K562 (cell line): ENCODE measurements around the gene MED15. TPM values are rescaled to one million over a fixed set of nuclear protein-coding genes. Genes with fewer than 3 reads are reported as not detected.
A peak's percentile ranks its signal among the peaks of the same experiment; 100 is the strongest.

Source experiments
- ATAC-seq: fragments of 200-7000 bp; cut with Tn5 transposase; 3 replicates; pipeline ENCODE4 v1.9.1; 2020; ENCODE audit warnings: moderate library complexity
- BruUV-seq: library from RNA; stranded (reverse); fragments of 400-500 nt; replicated peaks from 2 replicates; lab custom pipeline; 2021; lab: Mats Ljungman, UMichigan
- CTCF ChIA-PET: fragments of 300-600 bp; formaldehyde crosslinking; extraction: SDS; loops from one replicate; lab custom pipeline; 2021; ENCODE audit warnings: low intra/inter-chr PET ratio; lab: Yijun Ruan, JAX
- POLR2A ChIA-PET: fragments of 300-600, 350-650 bp; sonication (Branson Sonifier 250); formaldehyde crosslinking; extraction: SDS; loops from one replicate; lab custom pipeline; 2021; ENCODE audit warnings: antibody characterized with exemption, inconsistent platforms; lab: Yijun Ruan, JAX
- DNase-seq, 4 experiments: peaks; one replicate each; pipeline versions ENCODE4 v3.0.0 to v3.0.0-alpha.2; 2011 to 2018; ENCODE audit warnings: low spot score in 3 of 4, mixed read lengths in 3 of 4; ENCODE audit errors: extremely low read depth in 1 of 4
- FAIRE-seq: peaks from 2 replicates; lab custom pipeline; 2011; peaks lifted over from hg19 to GRCh38; lab: Jason Lieb, UNC
- H2AFZ ChIP-seq: 2 replicates; pipeline ENCODE4 v1.6.0; 2011; ENCODE audit warnings: low read depth, low read length, control low read depth, inconsistent platforms
- H3K27ac ChIP-seq: fragments of 200-600 bp; 3 replicates; pipeline ENCODE4 v1.8.0; 2011; ENCODE audit warnings: low read depth, mild to moderate bottlenecking, control low read depth, inconsistent platforms, low read length, moderate library complexity, mixed read lengths; ENCODE audit errors: extremely low read depth
- H3K27me3 ChIP-seq, 2 experiments: fragments of 300-600 bp in 1 of 2; 2 replicates in 1 of 2; 3 replicates in 1 of 2; pipeline versions ENCODE4 v1.6.0 to v1.8.0; 2011; ENCODE audit warnings: inconsistent platforms in 2 of 2, low read length in 2 of 2, mild to moderate bottlenecking in 1 of 2, mixed read lengths in 1 of 2, moderate library complexity in 1 of 2; ENCODE audit not compliant: control insufficient read depth in 2 of 2, insufficient read depth in 2 of 2
- H3K36me3 ChIP-seq: fragments of 300-600 bp; 3 replicates; pipeline ENCODE4 v1.8.0; 2011; ENCODE audit warnings: mild to moderate bottlenecking, low read length, inconsistent platforms; ENCODE audit not compliant: control insufficient read depth, insufficient read depth
- H3K4me1 ChIP-seq, 2 experiments: fragments of 200-600 bp in 1 of 2; replicated peaks in 1 of 2; 2 replicates in 1 of 2; 3 replicates in 1 of 2; pipeline versions ENCODE4 v1.5.1 to v1.8.0; 2011; ENCODE audit warnings: inconsistent platforms in 2 of 2, low read length in 2 of 2, mild to moderate bottlenecking in 1 of 2, mixed read lengths in 1 of 2, moderate library complexity in 1 of 2; ENCODE audit not compliant: control insufficient read depth in 2 of 2, insufficient read depth in 2 of 2
- H3K4me2 ChIP-seq: 2 replicates; pipeline ENCODE4 v1.6.1; 2011; ENCODE audit warnings: low read length, control low read depth, inconsistent platforms, mixed read lengths; ENCODE audit not compliant: insufficient read depth
- H3K4me3 ChIP-seq: fragments of 200-600 bp; sonication (generic), shearing (Covaris generic); 2 replicates; pipeline ENCODE4 v1.5.1; 2016; ENCODE audit warnings: control low read depth, inconsistent platforms
- H3K79me2 ChIP-seq: fragments of 200-600 bp; 3 replicates; pipeline ENCODE4 v1.8.0; 2011; ENCODE audit warnings: low read length, inconsistent platforms; ENCODE audit not compliant: control insufficient read depth, insufficient read depth
- H3K9ac ChIP-seq, 2 experiments: 2 replicates each; pipeline versions ENCODE4 v1.6.0 to v1.6.1; 2011; ENCODE audit warnings: low read depth in 2 of 2, low read length in 2 of 2, control low read depth in 1 of 2, inconsistent platforms in 1 of 2, mild to moderate bottlenecking in 1 of 2, mixed read lengths in 1 of 2; ENCODE audit not compliant: insufficient read depth in 1 of 2
- H3K9me1 ChIP-seq: one replicate; pipeline ENCODE4 v1.6.0; 2011; ENCODE audit warnings: inconsistent platforms, mild to moderate bottlenecking, low read length, moderate library complexity; ENCODE audit not compliant: control insufficient read depth, insufficient read depth
- H3K9me3 ChIP-seq: replicated peaks from 2 replicates; pipeline ENCODE4 v1.5.1; 2011; ENCODE audit warnings: low read depth, low read length, inconsistent platforms; ENCODE audit not compliant: control insufficient read depth, insufficient read depth
- H4K20me1 ChIP-seq: replicated peaks from 2 replicates; pipeline ENCODE4 v1.6.1; 2011; ENCODE audit warnings: low read length, inconsistent platforms, mixed read lengths; ENCODE audit not compliant: control insufficient read depth, insufficient read depth
- ATF4 ChIP-seq: fragments of 450-650 bp; formaldehyde crosslinking; IDR thresholded peaks from 2 replicates; pipeline ENCODE4 v1.4.0; 2022; ENCODE audit warnings: mild to moderate bottlenecking, moderate library complexity
- BRCA1 ChIP-seq, 2 experiments: fragments of 450-650 bp in 1 of 2; sonication (generic) in 1 of 2; formaldehyde crosslinking in 1 of 2; IDR thresholded peaks; 2 replicates each; pipeline versions ENCODE4 v1.5.0 to v1.6.1; 2017 to 2020; ENCODE audit warnings: mild to moderate bottlenecking in 1 of 2, missing genetic modification reagents in 1 of 2
- CBX3 ChIP-seq, 2 experiments: IDR thresholded peaks; 1 replicate in 1 of 2; 2 replicates in 1 of 2; pipeline ENCODE4 v1.6.1; 2012; ENCODE audit warnings: inconsistent platforms in 2 of 2, low read length in 2 of 2, borderline replicate concordance in 1 of 2, control low read depth in 1 of 2
- CEBPG ChIP-seq, 3 experiments: fragments of 200-800 bp in 1 of 3; sonication (Bioruptor generic) in 1 of 3; sonication (generic) in 1 of 3; formaldehyde crosslinking in 1 of 3; IDR thresholded peaks in 2 of 3; conservative IDR thresholded peaks in 1 of 3; 2 replicates each; pipeline versions ENCODE4 v1.6.1 to v1.8.0; 2016 to 2022; ENCODE audit warnings: missing compliant biosample characterization in 2 of 3, missing genetic modification characterization in 2 of 3, mild to moderate bottlenecking in 1 of 3, missing genetic modification reagents in 1 of 3
- E2F4 ChIP-seq: sonication (generic); formaldehyde crosslinking; IDR thresholded peaks from 2 replicates; pipeline ENCODE4 v1.8.0; 2022; ENCODE audit warnings: mild to moderate bottlenecking, low read depth, missing genetic modification reagents
- FOXA3 ChIP-seq, 2 experiments: fragments of 450-650 bp in 1 of 2; sonication (generic) in 1 of 2; formaldehyde crosslinking; IDR thresholded peaks in 1 of 2; conservative IDR thresholded peaks in 1 of 2; 2 replicates each; pipeline versions ENCODE4 v1.4.0 to v1.8.0; 2020 to 2022; ENCODE audit warnings: mild to moderate bottlenecking in 2 of 2, missing genetic modification reagents in 1 of 2
- HDAC6 ChIP-seq: IDR thresholded peaks from 2 replicates; pipeline ENCODE4 v1.6.1; 2012; ENCODE audit warnings: low read depth, mild to moderate bottlenecking, control low read depth, inconsistent platforms, low read length, moderate library complexity
- PHB ChIP-seq: fragments of 250-450 bp; sonication (Bioruptor Pico); IDR thresholded peaks from 2 replicates; pipeline ENCODE4 v1.5.0; 2021
- POLR2AphosphoS5 ChIP-seq: IDR thresholded peaks from 2 replicates; pipeline ENCODE4 v1.6.1; 2011; ENCODE audit warnings: mild to moderate bottlenecking, low read depth, low read length, moderate library complexity; ENCODE audit not compliant: control insufficient read depth, insufficient read depth
- POLR2G ChIP-seq: fragments of 200-400 bp; formaldehyde crosslinking; IDR thresholded peaks from 2 replicates; pipeline ENCODE4 v1.6.1; 2017; ENCODE audit warnings: low read depth, mild to moderate bottlenecking, antibody characterized with exemption, low read length, moderate library complexity
- PRPF4 ChIP-seq: fragments of 200-400 bp; formaldehyde crosslinking; IDR thresholded peaks from one replicate; pipeline ENCODE4 v1.6.1; 2017; ENCODE audit warnings: low read length, low read depth, mild to moderate bottlenecking; ENCODE audit not compliant: insufficient read depth, poor library complexity, severe bottlenecking
- PTBP1 ChIP-seq: fragments of 200-400 bp; formaldehyde crosslinking; IDR thresholded peaks from 2 replicates; pipeline ENCODE4 v1.6.1; 2017; ENCODE audit warnings: low read depth, low read length
- SAP30 ChIP-seq: fragments of 200-600 bp; sonication (generic); IDR thresholded peaks from 2 replicates; pipeline ENCODE4 v1.6.1; 2012; ENCODE audit warnings: borderline replicate concordance, low read depth, mild to moderate bottlenecking, moderate library complexity, low read length, control low read depth, inconsistent platforms; ENCODE audit not compliant: insufficient read depth, poor library complexity, severe bottlenecking
- SETDB1 ChIP-seq: IDR thresholded peaks from one replicate; pipeline ENCODE4 v1.6.1; 2012; ENCODE audit warnings: low read length, control low read depth, inconsistent platforms
- SRSF7 ChIP-seq: fragments of 200-400 bp; formaldehyde crosslinking; optimal IDR thresholded peaks from 2 replicates; pipeline ENCODE3; 2017; ENCODE audit warnings: mild to moderate bottlenecking, low read depth, low read length
- ZC3H4 ChIP-seq: sonication (generic); formaldehyde crosslinking; IDR thresholded peaks from 2 replicates; pipeline ENCODE4 v1.9.0; 2021; ENCODE audit warnings: missing genetic modification reagents, borderline replicate concordance
- ZNF282 ChIP-seq: sonication (generic); formaldehyde crosslinking; IDR thresholded peaks from 2 replicates; pipeline ENCODE4 v1.8.1; 2023; ENCODE audit warnings: missing genetic modification reagents
- WGBS: fragments of 100-300 bp; shearing (Covaris generic); methylation state at CpG from one replicate; pipeline ENCODE4 v1.1.6; 2016; ENCODE audit warnings: low coverage, mixed read lengths; ENCODE audit not compliant: insufficient coverage; ENCODE audit errors: missing lambda C conversion rate; 5-methylcytosine and 5-hydroxymethylcytosine counted together
- in situ Hi-C: fragments of 300-500 bp; cut with MboI; formaldehyde crosslinking; loops from 4 replicates; pipeline ENCODE4 v1.15.0; 2018; ENCODE audit warnings: inconsistent platforms, mixed read lengths
- intact Hi-C: fragments of 100-400 bp; cut with micrococcal nuclease; formaldehyde crosslinking; loops from 2 replicates; pipeline ENCODE4 v1.14.2; 2022
- polyA plus RNA-seq, 8 experiments: library from polyadenylated mRNA; depleted of rRNA in 4 of 8; stranded (reverse) in 5 of 8; unstranded in 3 of 8; fragments of >200 nt; fragmentation: Nextera tagmentation in 2 of 8; fragmentation: Illumina TruSeq in 1 of 8; extraction: Ambion mirVana in 2 of 8; extraction: Trizol in 1 of 8; gene quantifications; 2 replicates each; pipeline versions ENCODE4 v1.2.1 to v1.2.3, GENCODE V29; 2011 to 2014; ENCODE audit warnings: inconsistent platforms in 1 of 8, missing spikeins in 1 of 8
- total RNA-seq, 7 experiments: library from RNA; depleted of rRNA in 6 of 7; stranded (reverse); fragments of >200 nt in 6 of 7; fragmentation: Illumina TruSeq in 2 of 7; extraction: Trizol in 2 of 7; gene quantifications; 2 replicates each; pipeline versions ENCODE4 v1.2.1 to v1.2.3, GENCODE V29; 2011 to 2021; ENCODE audit warnings: low replicate concordance in 1 of 7

The MED15 gene
- total and polyA plus RNA-seq, 9 of the 15 experiments (the other 6 are each of a cell fraction or from before 2014, with no cell fraction given), result 4.0 to 271 (median 60.1) TPM

- 94% methylated on average over 33 of the region's 33 CpGs for WGBS
- TF ChIP-seq PTBP1 (no peak), SRSF7 (no peak), PRPF4 (no peak), PHB (CRISPR knock-in tag) (peak; percentile 82; the same call in 1 of the 2 replicates), BRCA1 (IDR thresholded peaks at IDR 0.05) (no peak), BRCA1 (CRISPR knock-in tag; IDR thresholded peaks at IDR 0.05) (0 out of 2 replicates have a peak, but pooled peaks have one; percentile 94), SETDB1 (peak; percentile 22), CBX3 (IDR thresholded peaks at IDR 0.05; ENCODE audit: borderline replicate concordance in 1 of 2, low read length in 2 of 2) (peak in 1 of 2 experiments; percentile 53; a peak in 1 of 3 replicates), ZC3H4 (peak; percentile 52; the same call in 1 of the 2 replicates), POLR2AphosphoS5 (peak; percentile 11; the same call in 1 of the 2 replicates), SAP30 (peak; percentile 25), ZNF282 (CRISPR knock-in tag) (0 out of 2 replicates have a peak, but pooled peaks have one; percentile 39), CEBPG (CRISPR knock-in tag; IDR thresholded peaks at IDR 0.05) (0 out of 2 replicates have a peak, but pooled peaks have one; percentile 4), CEBPG (tag; conservative IDR thresholded peaks at IDR 0.05 in 1 of 2, IDR thresholded peaks at IDR 0.05 in 1 of 2) (no peak), ATF4 (CRISPR knock-in tag) (no peak), POLR2G (peak; percentile 8; the same call in 1 of the 2 replicates), FOXA3 (CRISPR knock-in tag; conservative IDR thresholded peaks at IDR 0.05 in 1 of 2, IDR thresholded peaks at IDR 0.05 in 1 of 2) (peak in 1 of 2 experiments; percentile 42; a peak in 1 of 4 replicates), E2F4 (CRISPR knock-in tag) (0 out of 2 replicates have a peak, but pooled peaks have one; percentile 17), HDAC6 (no peak)
Measured at GRCh38 chr22:20582520-20583361, 75.3 kb downstream of the MED15 start.

More at GRCh38 chr22:20582520-20583361, 75.3 kb downstream of the MED15 start:
- Histone ChIP-seq H3K36me3 (peaks cover 98% of the 10 kb centered on the region; the same call in 2 of the 3 replicates), H3K27me3 (no peaks in the 10 kb centered on the region), H3K27ac (no peak overlapping the region), H2AFZ (no peak overlapping the region), H3K9ac (peak overlapping the region in 1 of 2 experiments; percentile 6; a peak in 1 of 4 replicates), H3K9me1 (peaks cover 23% of the 10 kb centered on the region), H3K4me2 (no peak overlapping the region), H3K9me3 (no peaks in the 10 kb centered on the region), H4K20me1 (peaks cover 53% of the 10 kb centered on the region), H3K79me2 (no peaks in the 10 kb centered on the region), H3K4me1 (peaks cover 0 to 67% of the 10 kb centered on the region in 2 experiments; a peak in 2 of 5 replicates), H3K4me3 (no peak overlapping the region)
- DNase-seq (no peak), ATAC-seq (no peak), FAIRE-seq (no peak)
- POLR2A ChIA-PET, result interaction anchor here (0.6 to 68.9 kb wide), 13 partner anchors 9 to 481 kb away, joined by 3 to 1693 read pairs (median 3); partner anchors contain the start of gene MED15
- intact Hi-C loops, result no loop called here
- CTCF ChIA-PET, result interaction anchor here (0.7 to 2.3 kb wide), 3 partner anchors 23 to 201 kb away, joined by 3 to 7 read pairs (median 3); no protein-coding TSS in a partner anchor
- BruUV-seq, result no TSS peak
- in situ Hi-C loops, result no loop called here
